Glutamatergic neuron (in vitro differentiated cells): Measurements from ENCODE around the gene GVQW3. TPM values are rescaled to one million over a fixed set of nuclear protein-coding genes. Genes with fewer than 3 reads are reported as not detected.
"Not testable (repeated sequence)": the region's sequence is repeated elsewhere in the genome, so short reads cannot be mapped to it uniquely, and the experiment has no call there.

ENCODE experiments used
- DNase-seq: peaks from one replicate; pipeline ENCODE4 v3.0.0; 2022
- H3K27ac Mint-ChIP-seq: one replicate; pipeline ENCODE4 v1.8.0; 2020; ENCODE audit warnings: mild to moderate bottlenecking, mixed read lengths, inconsistent platforms; ENCODE audit not compliant: unreplicated experiment
- H3K27me3 Mint-ChIP-seq: one replicate; pipeline ENCODE4 v1.8.0; 2020; ENCODE audit warnings: mild to moderate bottlenecking, moderate library complexity, mixed read lengths, inconsistent platforms; ENCODE audit not compliant: unreplicated experiment
- H3K36me3 Mint-ChIP-seq: one replicate; pipeline ENCODE4 v1.8.0; 2020; ENCODE audit warnings: mild to moderate bottlenecking, mixed read lengths, inconsistent platforms; ENCODE audit not compliant: unreplicated experiment
- H3K4me1 Mint-ChIP-seq: one replicate; pipeline ENCODE4 v1.8.0; 2020; ENCODE audit warnings: mild to moderate bottlenecking, low read depth, mixed read lengths, inconsistent platforms; ENCODE audit not compliant: unreplicated experiment
- H3K4me3 Mint-ChIP-seq: one replicate; pipeline ENCODE4 v1.8.0; 2020; ENCODE audit warnings: mild to moderate bottlenecking, mixed read lengths, inconsistent platforms; ENCODE audit not compliant: unreplicated experiment
- H3K9me3 Mint-ChIP-seq: one replicate; pipeline ENCODE4 v1.8.0; 2020; ENCODE audit warnings: mild to moderate bottlenecking, moderate library complexity, mixed read lengths, inconsistent platforms; ENCODE audit not compliant: unreplicated experiment
- CTCF ChIP-seq: fragments of 200-600 bp; sonication (generic); IDR thresholded peaks from one replicate; pipeline ENCODE4 v1.5.0; 2021; ENCODE audit not compliant: partially characterized antibody, unreplicated experiment
- total RNA-seq: library from RNA; stranded (reverse); fragmentation: NEBNext Ultra II Directional; extraction: Animal tissue kit (Norgen Biotek cat#: 25700); gene quantifications from one replicate; pipeline ENCODE4 v1.2.1, GENCODE V29; 2021; ENCODE audit not compliant: unreplicated experiment

GVQW3 gene
- total RNA-seq, 1 donor from 2014 or later: 14.8 TPM

DNA sequence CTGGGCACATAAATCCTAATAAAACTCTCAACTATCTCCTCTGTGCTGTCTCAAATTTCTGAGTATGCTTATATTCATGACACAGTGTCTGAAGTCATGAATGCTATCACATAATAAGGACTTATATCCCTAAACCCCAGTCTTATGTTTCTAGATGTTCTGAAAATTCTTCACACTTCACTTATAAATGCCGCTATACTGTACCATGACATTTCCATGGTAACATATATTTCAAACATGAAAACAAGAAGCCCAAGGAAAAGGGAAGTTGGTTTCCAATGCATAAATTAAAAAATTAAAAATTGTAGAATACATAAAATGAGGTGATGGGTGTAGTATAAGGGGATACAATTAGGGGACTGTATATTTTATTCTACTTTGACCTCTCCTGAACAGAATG lies 11.7 kb downstream of the GVQW3 start:
- DNase-seq: no peak
- H3K27me3 Mint-ChIP-seq: no peaks in the 10 kb centered on the region
- no peak for TF ChIP-seq CTCF
- H3K4me3 Mint-ChIP-seq: no peak overlapping the region
- no peaks in the 10 kb centered on the region for H3K4me1 Mint-ChIP-seq
- H3K36me3 Mint-ChIP-seq: no peaks in the 10 kb centered on the region
- H3K27ac Mint-ChIP-seq: no peak overlapping the region
- H3K9me3 Mint-ChIP-seq: no peaks in the 10 kb centered on the region

DNA sequence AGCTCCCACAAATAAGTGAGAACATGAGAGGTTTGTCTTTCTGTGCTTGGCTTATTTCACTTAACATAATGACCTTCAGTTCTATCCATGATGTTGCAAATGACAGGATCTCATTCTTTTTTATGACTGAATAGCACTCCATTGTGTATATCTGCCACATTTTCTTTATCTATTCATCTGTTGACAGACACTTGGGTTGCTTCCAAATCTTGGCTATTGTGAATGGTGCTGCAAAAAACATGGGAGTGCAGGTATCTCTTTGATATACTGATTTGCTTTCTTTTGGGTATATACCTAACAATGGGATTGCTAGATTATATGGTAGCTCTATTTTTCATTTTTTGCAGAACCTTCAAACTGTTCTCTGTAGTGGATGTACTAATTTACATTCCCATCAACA lies 13.3 kb downstream of the GVQW3 start:
- Mint-ChIP-seq H3K9me3 (no peaks in the 10 kb centered on the region), H3K27ac (no peak overlapping the region), H3K27me3 (no peaks in the 10 kb centered on the region), H3K4me1 (no peaks in the 10 kb centered on the region), H3K4me3 (no peak overlapping the region), H3K36me3 (no peaks in the 10 kb centered on the region)
- DNase-seq: no peak
- no peak for TF ChIP-seq CTCF

DNA sequence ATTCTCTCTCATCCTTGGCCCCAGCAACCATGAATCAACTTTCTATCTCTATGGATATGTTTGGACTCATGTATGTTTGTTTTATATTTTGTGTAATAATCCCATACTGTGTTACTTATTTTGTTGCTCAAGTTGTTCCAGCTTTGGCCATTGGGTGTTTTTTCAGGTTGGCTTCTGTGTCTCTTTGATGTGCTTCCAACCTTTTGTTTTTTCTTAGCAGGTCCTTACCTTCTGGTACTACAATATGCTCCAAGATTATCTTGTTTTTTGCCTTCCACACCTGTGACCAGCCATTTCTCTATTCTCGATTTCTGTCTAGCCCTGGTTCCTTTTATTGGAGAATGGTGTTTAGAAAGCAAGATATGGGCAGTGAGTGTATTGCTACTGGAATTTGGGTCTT lies 14.2 kb downstream of the GVQW3 start:
- no peak overlapping the region for H3K4me3 Mint-ChIP-seq
- TF ChIP-seq CTCF: no peak

GRCh38 chr11:76397383-76397782 lies 16.3 kb downstream of the GVQW3 start:
- TF ChIP-seq CTCF: no peak
- Mint-ChIP-seq H3K27me3 (peaks cover 7% of the 10 kb centered on the region), H3K4me3 (no peak overlapping the region), H3K9me3 (peaks cover 1% of the 10 kb centered on the region), H3K36me3 (no peaks in the 10 kb centered on the region), H3K4me1 (no peaks in the 10 kb centered on the region), H3K27ac (no peak overlapping the region)
- DNase-seq: no peak

More for the DNA sequence above, 14.2 kb downstream of the GVQW3 start:
- H3K36me3 Mint-ChIP-seq: no peaks in the 10 kb centered on the region
- DNase-seq: no peak
- no peaks in the 10 kb centered on the region for H3K4me1 Mint-ChIP-seq
- no peaks in the 10 kb centered on the region for H3K9me3 Mint-ChIP-seq
- H3K27me3 Mint-ChIP-seq: peaks cover 2% of the 10 kb centered on the region
- H3K27ac Mint-ChIP-seq: no peak overlapping the region

- H3K36me3 Mint-ChIP-seq: no peaks in the 10 kb centered on the region
- no peak for DNase-seq
- TF ChIP-seq CTCF: no peak
- no peak overlapping the region for H3K27ac Mint-ChIP-seq
- peaks cover 7% of the 10 kb centered on the region for H3K27me3 Mint-ChIP-seq
- H3K4me3 Mint-ChIP-seq: no peak overlapping the region
- H3K4me1 Mint-ChIP-seq: no peaks in the 10 kb centered on the region
- H3K9me3 Mint-ChIP-seq: peaks cover 1% of the 10 kb centered on the region
Observed at GRCh38 chr11:76400967-76401366, 19.8 kb downstream of the GVQW3 start.

GRCh38 chr11:76401484-76401883 lies 20.4 kb downstream of the GVQW3 start:
- not testable (repeated sequence) for H3K36me3 Mint-ChIP-seq, DNase-seq, H3K9me3 Mint-ChIP-seq, H3K27me3 Mint-ChIP-seq, H3K4me3 Mint-ChIP-seq, H3K27ac Mint-ChIP-seq, H3K4me1 Mint-ChIP-seq
